A549 (cell line): ENCODE measurements around the gene NTHL1.

Experiments used
- CTCF ChIP-seq: fragments of >200 bp; sonication (Bioruptor Twin); formaldehyde crosslinking; IDR thresholded peaks from 3 replicates; pipeline ENCODE4 v1.5.1; 2016
- EHF ChIP-seq: fragments of 250-450 bp; sonication (Bioruptor Pico); IDR thresholded peaks from 2 replicates; pipeline ENCODE4 v1.5.0; 2020; ENCODE audit warnings: mild to moderate bottlenecking
- EP300 ChIP-seq, 2 experiments: fragments of >200 bp; sonication (Bioruptor Twin); formaldehyde crosslinking; IDR thresholded peaks; 2 replicates in 1 of 2; 3 replicates in 1 of 2; pipeline ENCODE4 v1.6.1; 2016 to 2017
- HDAC2 ChIP-seq: fragments of 200-600 bp; sonication (generic); IDR thresholded peaks from 2 replicates; pipeline ENCODE4 v1.6.1; 2016
- JUNB ChIP-seq: fragments of >200 bp; sonication (Bioruptor Twin); formaldehyde crosslinking; IDR thresholded peaks from 2 replicates; pipeline ENCODE4 v1.6.1; 2016
- KDM1A ChIP-seq: fragments of 200-600 bp; sonication (generic); IDR thresholded peaks from 2 replicates; pipeline ENCODE4 v1.6.1; 2016; ENCODE audit warnings: low read depth, mild to moderate bottlenecking
- NR3C1 ChIP-seq: fragments of >200 bp; sonication (Bioruptor Twin); formaldehyde crosslinking; IDR thresholded peaks from 3 replicates; pipeline ENCODE4 v1.6.1; 2017
- POLR2A ChIP-seq: IDR thresholded peaks from 2 replicates; pipeline ENCODE4 v1.6.1; 2012; ENCODE audit warnings: mild to moderate bottlenecking, low read length
- REST ChIP-seq: fragments of 200-600 bp; sonication (generic); IDR thresholded peaks from 2 replicates; pipeline ENCODE4 v1.6.1; 2016; ENCODE audit warnings: antibody characterized with exemption, mild to moderate bottlenecking, moderate library complexity
- USF2 ChIP-seq: fragments of 450-650 bp; IDR thresholded peaks from 2 replicates; pipeline ENCODE4 v1.6.1; 2014; ENCODE audit warnings: antibody characterized with exemption

GRCh38 chr16:2058420-2058819 lies 10.8 kb upstream of the NTHL1 start:
- TF ChIP-seq EHF = no peak
- no peak for TF ChIP-seq EP300 (IDR thresholded peaks at IDR 0.05)
- TF ChIP-seq CTCF = no peak
- no peak for TF ChIP-seq JUNB
- no peak for TF ChIP-seq POLR2A
- TF ChIP-seq HDAC2 = no peak
- no peak for TF ChIP-seq USF2
- no peak for TF ChIP-seq KDM1A
- no peak for TF ChIP-seq REST
- no peak for TF ChIP-seq NR3C1
